ENCODE data around the gene WDR90. TPM values are rescaled to one million over a fixed set of nuclear protein-coding genes. Genes with fewer than 3 reads are reported as not detected.

WDR90 gene
- total and polyA plus RNA-seq, 2 of the 13 experiments (the other 11 are each of a cell fraction or from before 2014, with no cell fraction given): 14.9 to 28.9 TPM

DNA sequence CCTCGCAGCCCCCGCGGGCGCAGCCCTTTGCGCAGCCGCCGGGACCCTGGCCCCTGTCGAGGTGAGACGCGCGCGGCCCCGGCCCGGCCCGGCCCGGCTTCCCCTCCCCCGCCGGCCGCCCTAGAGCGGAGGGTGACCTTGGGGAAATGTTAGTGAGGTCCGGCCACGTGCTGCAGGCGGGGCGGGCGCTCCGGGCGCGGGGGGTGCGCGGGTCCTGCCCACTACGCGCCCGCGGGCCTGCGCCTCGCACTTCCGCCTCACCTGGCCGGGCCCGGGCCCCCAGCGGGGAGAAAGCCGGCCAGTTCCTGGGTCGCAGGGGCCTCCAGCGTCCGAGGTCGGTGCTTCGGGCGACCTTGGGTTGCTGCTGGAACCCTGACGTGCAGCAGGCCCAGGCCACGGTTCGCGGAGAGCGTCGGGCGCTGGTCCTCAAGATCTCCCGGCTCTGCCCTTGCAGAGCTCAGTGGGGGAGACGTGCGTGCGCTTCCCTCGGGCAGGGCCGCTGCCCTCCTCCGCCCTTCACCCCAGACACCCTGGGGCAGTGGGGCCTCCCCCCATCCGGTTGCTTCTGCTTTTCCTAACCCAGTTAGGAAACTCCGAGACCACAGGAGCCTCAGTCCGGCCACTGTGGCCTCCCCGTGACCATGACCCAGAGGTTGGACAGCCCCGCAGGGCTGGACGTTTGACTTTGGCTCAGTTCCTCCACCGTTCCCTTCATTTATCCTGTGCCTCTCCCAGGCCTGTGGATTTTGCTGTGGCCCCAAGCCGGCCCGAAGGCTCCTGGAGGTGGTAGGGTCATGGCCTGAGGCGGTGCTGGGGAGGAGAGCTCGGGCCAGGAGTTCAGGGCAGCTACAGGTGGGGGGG lies 6.7 kb upstream of the WDR90 start (continued):
- TF ChIP-seq, protein P1, sequence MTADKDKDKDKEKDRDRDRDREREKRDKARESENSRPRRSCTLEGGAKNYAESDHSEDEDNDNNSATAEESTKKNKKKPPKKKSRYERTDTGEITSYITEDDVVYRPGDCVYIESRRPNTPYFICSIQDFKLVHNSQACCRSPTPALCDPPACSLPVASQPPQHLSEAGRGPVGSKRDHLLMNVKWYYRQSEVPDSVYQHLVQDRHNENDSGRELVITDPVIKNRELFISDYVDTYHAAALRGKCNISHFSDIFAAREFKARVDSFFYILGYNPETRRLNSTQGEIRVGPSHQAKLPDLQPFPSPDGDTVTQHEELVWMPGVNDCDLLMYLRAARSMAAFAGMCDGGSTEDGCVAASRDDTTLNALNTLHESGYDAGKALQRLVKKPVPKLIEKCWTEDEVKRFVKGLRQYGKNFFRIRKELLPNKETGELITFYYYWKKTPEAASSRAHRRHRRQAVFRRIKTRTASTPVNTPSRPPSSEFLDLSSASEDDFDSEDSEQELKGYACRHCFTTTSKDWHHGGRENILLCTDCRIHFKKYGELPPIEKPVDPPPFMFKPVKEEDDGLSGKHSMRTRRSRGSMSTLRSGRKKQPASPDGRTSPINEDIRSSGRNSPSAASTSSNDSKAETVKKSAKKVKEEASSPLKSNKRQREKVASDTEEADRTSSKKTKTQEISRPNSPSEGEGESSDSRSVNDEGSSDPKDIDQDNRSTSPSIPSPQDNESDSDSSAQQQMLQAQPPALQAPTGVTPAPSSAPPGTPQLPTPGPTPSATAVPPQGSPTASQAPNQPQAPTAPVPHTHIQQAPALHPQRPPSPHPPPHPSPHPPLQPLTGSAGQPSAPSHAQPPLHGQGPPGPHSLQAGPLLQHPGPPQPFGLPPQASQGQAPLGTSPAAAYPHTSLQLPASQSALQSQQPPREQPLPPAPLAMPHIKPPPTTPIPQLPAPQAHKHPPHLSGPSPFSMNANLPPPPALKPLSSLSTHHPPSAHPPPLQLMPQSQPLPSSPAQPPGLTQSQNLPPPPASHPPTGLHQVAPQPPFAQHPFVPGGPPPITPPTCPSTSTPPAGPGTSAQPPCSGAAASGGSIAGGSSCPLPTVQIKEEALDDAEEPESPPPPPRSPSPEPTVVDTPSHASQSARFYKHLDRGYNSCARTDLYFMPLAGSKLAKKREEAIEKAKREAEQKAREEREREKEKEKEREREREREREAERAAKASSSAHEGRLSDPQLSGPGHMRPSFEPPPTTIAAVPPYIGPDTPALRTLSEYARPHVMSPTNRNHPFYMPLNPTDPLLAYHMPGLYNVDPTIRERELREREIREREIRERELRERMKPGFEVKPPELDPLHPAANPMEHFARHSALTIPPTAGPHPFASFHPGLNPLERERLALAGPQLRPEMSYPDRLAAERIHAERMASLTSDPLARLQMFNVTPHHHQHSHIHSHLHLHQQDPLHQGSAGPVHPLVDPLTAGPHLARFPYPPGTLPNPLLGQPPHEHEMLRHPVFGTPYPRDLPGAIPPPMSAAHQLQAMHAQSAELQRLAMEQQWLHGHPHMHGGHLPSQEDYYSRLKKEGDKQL (CRISPR knock-in tag; IDR thresholded peaks at IDR 0.05; ENCODE audit: low read depth): peak; percentile 14; the same call in 1 of the 2 replicates
- no peak for TF ChIP-seq AGO1 (IDR thresholded peaks at IDR 0.05; ENCODE audit: low read depth, low read length, poor library complexity, severe bottlenecking)
- TF ChIP-seq ZSCAN31 (CRISPR knock-in tag; IDR thresholded peaks at IDR 0.05; ENCODE audit: low read depth): peak; percentile 44; the same call in 1 of the 2 replicates
- TF ChIP-seq NCOR1 (IDR thresholded peaks at IDR 0.05; ENCODE audit: borderline replicate concordance, low read length): no peak
- TF ChIP-seq ZNF251 (CRISPR knock-in tag; IDR thresholded peaks at IDR 0.05): no peak
- TF ChIP-seq, protein P2, sequence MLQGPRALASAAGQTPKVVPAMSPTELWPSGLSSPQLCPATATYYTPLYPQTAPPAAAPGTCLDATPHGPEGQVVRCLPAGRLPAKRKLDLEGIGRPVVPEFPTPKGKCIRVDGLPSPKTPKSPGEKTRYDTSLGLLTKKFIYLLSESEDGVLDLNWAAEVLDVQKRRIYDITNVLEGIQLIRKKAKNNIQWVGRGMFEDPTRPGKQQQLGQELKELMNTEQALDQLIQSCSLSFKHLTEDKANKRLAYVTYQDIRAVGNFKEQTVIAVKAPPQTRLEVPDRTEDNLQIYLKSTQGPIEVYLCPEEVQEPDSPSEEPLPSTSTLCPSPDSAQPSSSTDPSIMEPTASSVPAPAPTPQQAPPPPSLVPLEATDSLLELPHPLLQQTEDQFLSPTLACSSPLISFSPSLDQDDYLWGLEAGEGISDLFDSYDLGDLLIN (CRISPR knock-in tag; IDR thresholded peaks at IDR 0.05; ENCODE audit: borderline replicate concordance): 0 out of 2 replicates have a peak, but pooled peaks have one; percentile 85
- no peak for TF ChIP-seq ATF7 (IDR thresholded peaks at IDR 0.05)
- no peak for TF ChIP-seq ATF7 (CRISPR knock-in tag; IDR thresholded peaks at IDR 0.05)
- TF ChIP-seq ZNF343 (CRISPR knock-in tag; IDR thresholded peaks at IDR 0.05): no peak
- TF ChIP-seq, protein P3, sequence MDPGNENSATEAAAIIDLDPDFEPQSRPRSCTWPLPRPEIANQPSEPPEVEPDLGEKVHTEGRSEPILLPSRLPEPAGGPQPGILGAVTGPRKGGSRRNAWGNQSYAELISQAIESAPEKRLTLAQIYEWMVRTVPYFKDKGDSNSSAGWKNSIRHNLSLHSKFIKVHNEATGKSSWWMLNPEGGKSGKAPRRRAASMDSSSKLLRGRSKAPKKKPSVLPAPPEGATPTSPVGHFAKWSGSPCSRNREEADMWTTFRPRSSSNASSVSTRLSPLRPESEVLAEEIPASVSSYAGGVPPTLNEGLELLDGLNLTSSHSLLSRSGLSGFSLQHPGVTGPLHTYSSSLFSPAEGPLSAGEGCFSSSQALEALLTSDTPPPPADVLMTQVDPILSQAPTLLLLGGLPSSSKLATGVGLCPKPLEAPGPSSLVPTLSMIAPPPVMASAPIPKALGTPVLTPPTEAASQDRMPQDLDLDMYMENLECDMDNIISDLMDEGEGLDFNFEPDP (CRISPR knock-in tag; conservative IDR thresholded peaks at IDR 0.05): no peak
- TF ChIP-seq KDM2A (CRISPR knock-in tag; IDR thresholded peaks at IDR 0.05; ENCODE audit: borderline replicate concordance, low read depth): no peak
